Astrocyte (in vitro differentiated cells and primary cell): ENCODE data around the gene BPI.

Experiments
- EZH2 ChIP-seq: IDR thresholded peaks from 2 replicates; pipeline ENCODE4 v1.6.1; 2012; ENCODE audit warnings: mild to moderate bottlenecking, low read length, inconsistent platforms; ENCODE audit not compliant: insufficient read depth
- TF ChIP-seq, protein P1 (sequence below): IDR thresholded peaks from 2 replicates; pipeline ENCODE4 v1.5.1; 2011; ENCODE audit warnings: low read depth, mild to moderate bottlenecking, inconsistent platforms, low read length, moderate library complexity; ENCODE audit not compliant: insufficient read depth

DNA sequence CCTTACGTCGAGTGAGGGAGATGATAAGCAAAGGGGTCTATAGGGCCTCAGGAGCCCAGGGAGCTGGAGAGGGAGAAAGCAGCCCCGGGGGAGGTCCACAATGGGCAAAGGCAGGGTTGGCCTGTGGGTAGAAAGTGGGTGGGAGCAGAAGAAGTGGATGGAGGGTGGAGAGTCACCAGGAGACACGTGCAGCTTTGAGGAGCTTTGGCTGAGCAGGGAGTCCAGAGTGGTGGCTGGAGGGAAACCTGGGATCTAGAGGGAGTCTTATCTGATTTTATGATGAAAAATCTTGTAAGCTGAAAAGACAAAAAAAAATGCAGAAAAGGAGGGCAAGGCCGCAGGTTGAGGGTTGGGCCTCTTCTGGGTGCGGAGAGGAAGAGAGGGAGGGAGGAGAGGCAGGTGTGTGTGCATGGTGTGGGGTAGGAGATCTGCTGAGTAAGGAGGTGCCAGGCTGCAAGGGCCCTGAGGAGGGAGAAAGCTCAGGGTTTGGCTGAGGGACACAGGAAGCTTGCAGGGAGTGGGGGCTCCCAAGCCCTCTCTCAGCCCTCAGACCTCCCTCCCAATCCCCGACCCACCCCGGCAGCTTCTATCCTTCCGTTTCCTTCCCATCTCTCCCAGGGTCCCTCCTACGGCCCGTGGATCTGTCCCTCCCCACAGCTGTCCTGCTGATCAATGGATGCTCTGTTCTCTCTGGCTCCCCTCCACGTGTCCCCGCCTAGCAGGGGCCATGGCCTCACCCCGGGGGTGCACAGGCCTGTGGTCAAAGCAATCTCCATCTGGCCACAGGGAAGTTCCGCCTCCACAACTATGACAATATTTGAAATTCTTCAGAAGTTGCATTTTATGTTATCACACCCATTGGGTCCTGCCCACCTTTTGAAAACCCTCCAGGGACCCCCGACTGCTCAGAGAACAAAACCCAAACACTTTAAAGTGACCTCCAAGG, 17.1 kb upstream of the BPI start:
- TF ChIP-seq, protein P1, sequence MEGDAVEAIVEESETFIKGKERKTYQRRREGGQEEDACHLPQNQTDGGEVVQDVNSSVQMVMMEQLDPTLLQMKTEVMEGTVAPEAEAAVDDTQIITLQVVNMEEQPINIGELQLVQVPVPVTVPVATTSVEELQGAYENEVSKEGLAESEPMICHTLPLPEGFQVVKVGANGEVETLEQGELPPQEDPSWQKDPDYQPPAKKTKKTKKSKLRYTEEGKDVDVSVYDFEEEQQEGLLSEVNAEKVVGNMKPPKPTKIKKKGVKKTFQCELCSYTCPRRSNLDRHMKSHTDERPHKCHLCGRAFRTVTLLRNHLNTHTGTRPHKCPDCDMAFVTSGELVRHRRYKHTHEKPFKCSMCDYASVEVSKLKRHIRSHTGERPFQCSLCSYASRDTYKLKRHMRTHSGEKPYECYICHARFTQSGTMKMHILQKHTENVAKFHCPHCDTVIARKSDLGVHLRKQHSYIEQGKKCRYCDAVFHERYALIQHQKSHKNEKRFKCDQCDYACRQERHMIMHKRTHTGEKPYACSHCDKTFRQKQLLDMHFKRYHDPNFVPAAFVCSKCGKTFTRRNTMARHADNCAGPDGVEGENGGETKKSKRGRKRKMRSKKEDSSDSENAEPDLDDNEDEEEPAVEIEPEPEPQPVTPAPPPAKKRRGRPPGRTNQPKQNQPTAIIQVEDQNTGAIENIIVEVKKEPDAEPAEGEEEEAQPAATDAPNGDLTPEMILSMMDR, result no peak
- TF ChIP-seq EZH2, result no peak
